Stomach (tissue), 4 donors: ENCODE data around the gene KDR.

Experiments used
- CTCF ChIP-seq, 7 experiments: fragments of 450-650 bp in 4 of 7; fragments of 200-600 bp in 3 of 7; sonication (generic) in 3 of 7; IDR thresholded peaks; one replicate each; pipeline ENCODE4 v1.5.1; 2016 to 2019; ENCODE audit warnings: antibody characterized with exemption in 7 of 7, control low read depth in 2 of 7, mild to moderate bottlenecking in 1 of 7
- POLR2A ChIP-seq, 4 donors: fragments of 450-650 bp; IDR thresholded peaks; one replicate each; pipeline ENCODE4 v1.6.1; 2016; ENCODE audit warnings: antibody characterized with exemption in 4 of 4, control low read depth in 2 of 4, mild to moderate bottlenecking in 1 of 4, moderate library complexity in 1 of 4

- TF ChIP-seq POLR2A (IDR thresholded peaks at IDR 0.05) (no peak), CTCF (IDR thresholded peaks at IDR 0.05) (no peak)
These were observed 15.3 kb downstream of the KDR start for GRCh38 chr4:55110131-55110530.
